Measurements from ENCODE around the gene SNX13.

- TF ChIP-seq EZH2phosphoT487 (IDR thresholded peaks at IDR 0.05; ENCODE audit: low read depth, severe bottlenecking, unreplicated experiment) (no peak), CTCF (IDR thresholded peaks at IDR 0.05; ENCODE audit: poor library complexity) (no peak), EZH2 (IDR thresholded peaks at IDR 0.05; ENCODE audit: borderline replicate concordance) (no peak)
Measured at GRCh38 chr7:17806631-17807030, 133.7 kb downstream of the SNX13 start.

All from hepatocyte (in vitro differentiated cells).